ENCODE measurements around the gene NELL1. TPM values are rescaled to one million over a fixed set of nuclear protein-coding genes. Genes with fewer than 3 reads are reported as not detected.

The NELL1 gene
- total and polyA plus RNA-seq, 2 donors from 2014 or later = 0.31 to 14.8 TPM

GRCh38 chr11:21179770-21180169 is 510.4 kb downstream of the NELL1 start:
- H3K27me3 ChIP-seq (ENCODE audit: control insufficient read depth, insufficient read depth, low read length) = no peaks in the 10 kb centered on the region
- no peak overlapping the region for H3K9ac ChIP-seq (ENCODE audit: low read length in 3 of 3)
- no peaks in the 10 kb centered on the region for H3K36me3 ChIP-seq (ENCODE audit: control insufficient read depth in 2 of 3, insufficient read depth in 3 of 3, low read length in 3 of 3)
- TF ChIP-seq CTCF (IDR thresholded peaks at IDR 0.05; ENCODE audit: borderline replicate concordance, extremely low read depth, insufficient read depth) = no peak
- no peaks in the 10 kb centered on the region for H3K9me3 ChIP-seq (ENCODE audit: control insufficient read depth in 2 of 3, insufficient read depth in 1 of 3, low read length in 3 of 3)
- DNase-seq = peak in 1 of 5 donors; percentile 2
- FAIRE-seq = no peak
- no peak overlapping the region for H3K4me3 ChIP-seq (ENCODE audit: low read length in 3 of 3)
- H3K4me1 ChIP-seq (ENCODE audit: control insufficient read depth in 2 of 3, insufficient read depth in 2 of 3, low read depth in 1 of 3, low read length in 3 of 3) = no peaks in the 10 kb centered on the region
- intact Hi-C loops (cut with DNase I) = no loop called here
- H3K27ac ChIP-seq (ENCODE audit: low read depth in 2 of 2, low read length in 2 of 2) = no peak overlapping the region

- no peak for TF ChIP-seq CTCF (IDR thresholded peaks at IDR 0.05; ENCODE audit: borderline replicate concordance, extremely low read depth, insufficient read depth)
- Histone ChIP-seq H3K4me3 (ENCODE audit: low read length in 3 of 3) (no peak overlapping the region), H3K36me3 (ENCODE audit: control insufficient read depth in 2 of 3, insufficient read depth in 3 of 3, low read length in 3 of 3) (no peaks in the 10 kb centered on the region), H3K27me3 (ENCODE audit: control insufficient read depth, insufficient read depth, low read length) (no peaks in the 10 kb centered on the region), H3K9me3 (ENCODE audit: control insufficient read depth in 2 of 3, insufficient read depth in 1 of 3, low read length in 3 of 3) (no peaks in the 10 kb centered on the region), H3K9ac (ENCODE audit: low read length in 3 of 3) (no peak overlapping the region), H3K4me1 (ENCODE audit: control insufficient read depth in 2 of 3, insufficient read depth in 2 of 3, low read depth in 1 of 3, low read length in 3 of 3) (no peaks in the 10 kb centered on the region), H3K27ac (ENCODE audit: low read depth in 2 of 2, low read length in 2 of 2) (no peak overlapping the region)
- no peak for FAIRE-seq
- intact Hi-C loops (cut with DNase I) = no loop called here
- DNase-seq = no peak
These were observed 510.8 kb downstream of the NELL1 start for GRCh38 chr11:21180182-21180581.

- Histone ChIP-seq H3K9me3 (ENCODE audit: control insufficient read depth in 2 of 3, insufficient read depth in 1 of 3, low read length in 3 of 3) (no peaks in the 10 kb centered on the region), H3K27me3 (ENCODE audit: control insufficient read depth, insufficient read depth, low read length) (no peaks in the 10 kb centered on the region), H3K9ac (ENCODE audit: low read length in 3 of 3) (no peak overlapping the region), H3K4me3 (ENCODE audit: low read length in 3 of 3) (no peak overlapping the region), H3K27ac (ENCODE audit: low read depth in 2 of 2, low read length in 2 of 2) (no peak overlapping the region), H3K4me1 (ENCODE audit: control insufficient read depth in 2 of 3, insufficient read depth in 2 of 3, low read depth in 1 of 3, low read length in 3 of 3) (no peaks in the 10 kb centered on the region), H3K36me3 (ENCODE audit: control insufficient read depth in 2 of 3, insufficient read depth in 3 of 3, low read length in 3 of 3) (no peaks in the 10 kb centered on the region)
- intact Hi-C loops (cut with DNase I) = no loop called here
- TF ChIP-seq CTCF (IDR thresholded peaks at IDR 0.05; ENCODE audit: borderline replicate concordance, extremely low read depth, insufficient read depth) = no peak
- DNase-seq = no peak
- FAIRE-seq = no peak
These were observed 516.6 kb downstream of the NELL1 start for GRCh38 chr11:21185959-21186358.

- FAIRE-seq = no peak
- H3K9me3 ChIP-seq (ENCODE audit: control insufficient read depth in 2 of 3, insufficient read depth in 1 of 3, low read length in 3 of 3) = no peaks in the 10 kb centered on the region
- H3K27me3 ChIP-seq (ENCODE audit: control insufficient read depth, insufficient read depth, low read length) = no peaks in the 10 kb centered on the region
- no peak for DNase-seq
- TF ChIP-seq CTCF (IDR thresholded peaks at IDR 0.05; ENCODE audit: borderline replicate concordance, extremely low read depth, insufficient read depth) = no peak
- no peak overlapping the region for H3K9ac ChIP-seq (ENCODE audit: low read length in 3 of 3)
- H3K27ac ChIP-seq (ENCODE audit: low read depth in 2 of 2, low read length in 2 of 2) = no peak overlapping the region
- intact Hi-C loops (cut with DNase I) = no loop called here
- H3K36me3 ChIP-seq (ENCODE audit: control insufficient read depth in 2 of 3, insufficient read depth in 3 of 3, low read length in 3 of 3) = no peaks in the 10 kb centered on the region
- no peak overlapping the region for H3K4me3 ChIP-seq (ENCODE audit: low read length in 3 of 3)
- no peaks in the 10 kb centered on the region for H3K4me1 ChIP-seq (ENCODE audit: control insufficient read depth in 2 of 3, insufficient read depth in 2 of 3, low read depth in 1 of 3, low read length in 3 of 3)
These were observed 520.8 kb downstream of the NELL1 start for GRCh38 chr11:21190181-21190580.

Data from kidney (tissue), 14 donors.